H1 (cell line): ENCODE results near the gene ANKFY1. TPM values are rescaled to one million over a fixed set of nuclear protein-coding genes. Genes with fewer than 3 reads are reported as not detected.

Experiments
- CTCF ChIA-PET: fragments of 300-600 bp; sonication (Branson Sonifier 250); formaldehyde crosslinking; loops from one replicate; lab custom pipeline; 2021; ENCODE audit not compliant: partially characterized antibody; lab: Charles Lee
- POLR2A ChIA-PET: fragments of 300-600 bp; sonication (Branson Sonifier 250); formaldehyde crosslinking; loops from one replicate; lab custom pipeline; 2021; ENCODE audit warnings: inconsistent platforms; ENCODE audit not compliant: partially characterized antibody; lab: Charles Lee
- DNase-seq, 2 experiments: peaks; one replicate each; pipeline versions ENCODE4 v3.0.0 to v3.0.0-alpha.2; 2010 to 2022; ENCODE audit warnings: low spot score in 2 of 2, low read depth in 1 of 2, mixed read lengths in 1 of 2
- FAIRE-seq: peaks from 2 replicates; lab custom pipeline; 2011; peaks lifted over from hg19 to GRCh38; lab: Jason Lieb, UNC
- H2AFZ ChIP-seq: 2 replicates; pipeline ENCODE4 v1.8.1; 2012; ENCODE audit warnings: low read length, inconsistent platforms
- H2AK5ac ChIP-seq: 2 replicates; pipeline ENCODE4 v1.6.1; 2013; ENCODE audit warnings: low read depth, low read length
- H2BK120ac ChIP-seq: replicated peaks from 2 replicates; pipeline ENCODE3; 2013; ENCODE audit warnings: low read depth, low read length, inconsistent platforms
- H2BK12ac ChIP-seq: 2 replicates; pipeline ENCODE4 v1.6.1; 2013; ENCODE audit warnings: low read depth, low read length
- H2BK15ac ChIP-seq: 2 replicates; pipeline ENCODE4 v1.6.1; 2013; ENCODE audit warnings: low read length
- H2BK20ac ChIP-seq: 2 replicates; pipeline ENCODE4 v1.6.1; 2013; ENCODE audit warnings: low read length
- H2BK5ac ChIP-seq: 2 replicates; pipeline ENCODE4 v1.6.1; 2013; ENCODE audit warnings: low read depth, low read length
- H3K14ac ChIP-seq: 2 replicates; pipeline ENCODE4 v1.6.1; 2013; ENCODE audit warnings: inconsistent platforms; ENCODE audit not compliant: insufficient read length
- H3K18ac ChIP-seq: 2 replicates; pipeline ENCODE4 v1.6.1; 2013; ENCODE audit warnings: low read length; ENCODE audit errors: extremely low read depth
- H3K23ac ChIP-seq: 2 replicates; pipeline ENCODE4 v1.6.1; 2013; ENCODE audit warnings: inconsistent platforms; ENCODE audit not compliant: insufficient read length
- H3K23me2 ChIP-seq: 2 replicates; pipeline ENCODE4 v1.6.1; 2013; ENCODE audit warnings: low read depth, low read length
- H3K27ac ChIP-seq: 2 replicates; pipeline ENCODE4 v1.6.1; 2011; ENCODE audit warnings: low read depth, low read length, inconsistent platforms
- H3K27me3 ChIP-seq, 4 experiments: replicated peaks in 1 of 4; 1 replicate in 1 of 4; 2 replicates in 3 of 4; pipeline versions ENCODE4 v1.6.1 to v1.8.1; 2011 to 2013; ENCODE audit warnings: low read length in 3 of 4, mild to moderate bottlenecking in 3 of 4, inconsistent platforms in 2 of 4, mixed read lengths in 2 of 4, moderate library complexity in 1 of 4; ENCODE audit not compliant: control insufficient read depth in 3 of 4, insufficient read depth in 3 of 4; ENCODE audit errors: extremely low read depth in 1 of 4
- H3K36me3 ChIP-seq, 4 experiments: 2 replicates each; pipeline versions ENCODE4 v1.6.1 to v1.8.1; 2011 to 2013; ENCODE audit warnings: mild to moderate bottlenecking in 4 of 4, low read length in 3 of 4, moderate library complexity in 2 of 4, control low read depth in 1 of 4, inconsistent platforms in 1 of 4; ENCODE audit not compliant: insufficient read depth in 4 of 4, control insufficient read depth in 2 of 4
- H3K4ac ChIP-seq: replicated peaks from 2 replicates; pipeline ENCODE3; 2013; ENCODE audit warnings: low read length, low read depth, mixed read lengths, inconsistent platforms; ENCODE audit not compliant: insufficient read length
- H3K4me1 ChIP-seq, 4 experiments: replicated peaks in 1 of 4; 1 replicate in 1 of 4; 2 replicates in 3 of 4; pipeline versions ENCODE4 v1.6.1 to v1.8.1; 2011 to 2013; ENCODE audit warnings: low read length in 3 of 4, inconsistent platforms in 2 of 4, mixed read lengths in 1 of 4; ENCODE audit not compliant: insufficient read depth in 4 of 4, control insufficient read depth in 3 of 4
- H3K4me2 ChIP-seq, 2 experiments: 2 replicates each; pipeline versions ENCODE4 v1.6.1 to v1.8.1; 2011 to 2013; ENCODE audit warnings: low read depth in 2 of 2, low read length in 2 of 2, control low read depth in 1 of 2, inconsistent platforms in 1 of 2, mild to moderate bottlenecking in 1 of 2; ENCODE audit not compliant: insufficient read depth in 1 of 2
- H3K4me3 ChIP-seq, 4 experiments: fragments of 200-600, 300-600 bp in 1 of 4; sonication (generic), shearing (Covaris generic), sonication (Bioruptor Twin) in 1 of 4; 2 replicates each; pipeline versions ENCODE4 v1.5.1 to v1.8.1; 2011 to 2016; ENCODE audit warnings: low read length in 4 of 4, low read depth in 3 of 4, control low read depth in 2 of 4, inconsistent platforms in 2 of 4, mild to moderate bottlenecking in 2 of 4, mixed read lengths in 1 of 4, moderate library complexity in 1 of 4; ENCODE audit not compliant: insufficient read depth in 2 of 4; ENCODE audit errors: extremely low read depth in 1 of 4
- H3K56ac ChIP-seq: replicated peaks from 2 replicates; pipeline ENCODE3; 2013; ENCODE audit warnings: low read depth, mild to moderate bottlenecking, mixed read lengths, low read length, inconsistent platforms; ENCODE audit not compliant: insufficient read length
- H3K79me1 ChIP-seq: 2 replicates; pipeline ENCODE4 v1.6.1; 2013; ENCODE audit warnings: low read depth, low read length, control low read depth
- H3K79me2 ChIP-seq, 2 experiments: 2 replicates each; pipeline versions ENCODE4 v1.6.1 to v1.8.1; 2012 to 2013; ENCODE audit warnings: low read length in 2 of 2, mild to moderate bottlenecking in 2 of 2, inconsistent platforms in 1 of 2; ENCODE audit not compliant: insufficient read depth in 2 of 2, control insufficient read depth in 1 of 2
- H3K9ac ChIP-seq, 4 experiments: replicated peaks in 1 of 4; 1 replicate in 1 of 4; 2 replicates in 3 of 4; pipeline versions ENCODE4 v1.6.1 to v1.8.1; 2011 to 2013; ENCODE audit warnings: low read depth in 3 of 4, low read length in 3 of 4, control low read depth in 2 of 4, mild to moderate bottlenecking in 2 of 4, moderate library complexity in 2 of 4, inconsistent platforms in 1 of 4; ENCODE audit errors: extremely low read depth in 1 of 4
- H3K9me3 ChIP-seq, 2 experiments: 2 replicates each; pipeline versions ENCODE4 v1.6.1 to v1.8.1; 2012 to 2013; ENCODE audit warnings: mild to moderate bottlenecking in 2 of 2, moderate library complexity in 2 of 2, control low read depth in 1 of 2, inconsistent platforms in 1 of 2, low read depth in 1 of 2, low read length in 1 of 2, mixed read lengths in 1 of 2; ENCODE audit not compliant: insufficient read depth in 2 of 2
- H4K20me1 ChIP-seq, 2 experiments: replicated peaks in 1 of 2; 2 replicates each; pipeline versions ENCODE3 to v1.8.1; 2011 to 2013; ENCODE audit warnings: inconsistent platforms in 2 of 2, low read length in 2 of 2, mild to moderate bottlenecking in 1 of 2; ENCODE audit not compliant: insufficient read depth in 2 of 2, control insufficient read depth in 1 of 2
- H4K5ac ChIP-seq: 2 replicates; pipeline ENCODE4 v1.6.1; 2013; ENCODE audit warnings: low read length, low read depth, mixed read lengths, inconsistent platforms; ENCODE audit not compliant: insufficient read length
- H4K8ac ChIP-seq: 2 replicates; pipeline ENCODE4 v1.8.0; 2013; ENCODE audit warnings: mild to moderate bottlenecking, moderate library complexity, low read length, inconsistent platforms; ENCODE audit not compliant: insufficient read depth; ENCODE audit errors: extremely low read depth
- H4K91ac ChIP-seq: replicated peaks from 2 replicates; pipeline ENCODE3; 2013; ENCODE audit warnings: low read length, mixed read lengths, inconsistent platforms; ENCODE audit not compliant: insufficient read length
- CTBP2 ChIP-seq: IDR thresholded peaks from 2 replicates; pipeline ENCODE4 v1.7.0; 2011; ENCODE audit warnings: borderline replicate concordance, mild to moderate bottlenecking, moderate library complexity, mixed read lengths, low read length; ENCODE audit not compliant: insufficient read depth, insufficient read length
- WGBS, 2 experiments: shearing (Covaris generic) in 1 of 2; methylation state at CpG; one replicate each; pipeline versions ENCODE4 v1.1.6 to v1.1.7; 2013 to 2015; ENCODE audit warnings: low lambda C conversion rate in 2 of 2, mixed read lengths in 2 of 2, inconsistent platforms in 1 of 2, low coverage in 1 of 2, missing lambda C conversion rate in 1 of 2; ENCODE audit not compliant: insufficient replicate concordance in 2 of 2, insufficient coverage in 1 of 2, insufficient read length in 1 of 2; ENCODE audit errors: extremely low coverage in 1 of 2, missing lambda C conversion rate in 1 of 2; 5-methylcytosine and 5-hydroxymethylcytosine counted together
- polyA plus RNA-seq, 7 experiments: library from polyadenylated mRNA; depleted of rRNA in 3 of 7; stranded (reverse) in 5 of 7; unstranded in 2 of 7; fragments of >200 nt in 5 of 7; fragments of 200-250 nt in 2 of 7; gene quantifications; 1 replicate in 5 of 7; 2 replicates in 1 of 7; 4 replicates in 1 of 7; pipeline versions ENCODE4 v1.2.1 to v1.2.3, GENCODE V29; 2011 to 2013; ENCODE audit warnings: missing spikeins in 2 of 7, mixed read lengths in 2 of 7
- total RNA-seq: library from RNA; stranded (reverse); fragmentation: NEBNext Ultra II Directional; extraction: Animal tissue kit (Norgen Biotek cat#: 25700); gene quantifications from 2 replicates; pipeline ENCODE4 v1.2.1, GENCODE V29; 2021

Gene ANKFY1
- total and polyA plus RNA-seq, 2 of the 8 experiments (the other 6 are each of a cell fraction or from before 2014, with no cell fraction given), result 28.3 to 45.3 TPM

- no peak overlapping the region for H3K9ac ChIP-seq
- H3K56ac ChIP-seq, result no peak overlapping the region
- TF ChIP-seq CTBP2, result no peak
- no peak overlapping the region for H3K4me3 ChIP-seq
- peaks cover 0 to 19% of the 10 kb centered on the region in 2 experiments; a peak in 1 of 4 replicates for H3K79me2 ChIP-seq
- peaks cover 0 to 9% (median 0%) of the 10 kb centered on the region in 4 experiments; a peak in 3 of 8 replicates for H3K36me3 ChIP-seq
- no peak overlapping the region for H3K27ac ChIP-seq
- H3K9me3 ChIP-seq, result no peaks in the 10 kb centered on the region
- H2AK5ac ChIP-seq, result no peak overlapping the region
- no peak overlapping the region for H2BK120ac ChIP-seq
- no peak overlapping the region for H2BK15ac ChIP-seq
- peaks cover 0 to 2% of the 10 kb centered on the region in 2 experiments for H4K20me1 ChIP-seq
- H3K23me2 ChIP-seq, result no peaks in the 10 kb centered on the region
- no peak overlapping the region for H3K4ac ChIP-seq
- no peak for FAIRE-seq
- POLR2A ChIA-PET, result interaction anchor here (0.6 to 1.7 kb wide), 7 partner anchors 9 to 190 kb away, joined by 3 to 9 read pairs (median 3); no protein-coding TSS in a partner anchor
- 89% methylated on average over 6 of the region's 6 CpGs; no CpG with 5 or more reads in 1 of the 2 experiments for WGBS, 2 experiments
- no peaks in the 10 kb centered on the region for H3K4me1 ChIP-seq
- no peak overlapping the region for H2BK12ac ChIP-seq
- H2BK20ac ChIP-seq, result no peak overlapping the region
- no peaks in the 10 kb centered on the region for H3K27me3 ChIP-seq
- H2BK5ac ChIP-seq, result no peak overlapping the region
- no peaks in the 10 kb centered on the region; the same call in 1 of the 2 replicates for H3K79me1 ChIP-seq
- no peak overlapping the region for H3K18ac ChIP-seq
- H3K4me2 ChIP-seq, result no peak overlapping the region
- H2AFZ ChIP-seq, result no peak overlapping the region
- H4K8ac ChIP-seq, result no peak overlapping the region
- DNase-seq, result no peak
- no peak overlapping the region for H3K23ac ChIP-seq
- no peak overlapping the region for H4K5ac ChIP-seq
- H4K91ac ChIP-seq, result no peak overlapping the region
- CTCF ChIA-PET, result interaction anchor here (0.6 to 4.4 kb wide), 52 partner anchors 10 to 409 kb away, joined by 3 to 38 read pairs (median 4); partner anchors contain the start of gene UBE2G1
- H3K14ac ChIP-seq, result no peak overlapping the region
Measured at GRCh38 chr17:4215882-4216570, 47.8 kb downstream of the ANKFY1 start.
